Measurements from ENCODE around the gene RGS7.
"Not testable (repeated sequence)": the region's sequence is repeated elsewhere in the genome, so short reads cannot be mapped to it uniquely, and the experiment has no call there.

Gene RGS7

GRCh38 chr1:241203817-241204216 is 153.2 kb downstream of the RGS7 start:
- DNase-seq: no peak

GRCh38 chr1:241202401-241202800 is 154.6 kb downstream of the RGS7 start:
- no peak for DNase-seq

GRCh38 chr1:241186716-241187115 is 170.3 kb downstream of the RGS7 start:
- DNase-seq: no peak

GRCh38 chr1:241181971-241182370 is 175.0 kb downstream of the RGS7 start:
- DNase-seq: no peak

- no peak for DNase-seq
Measured at GRCh38 chr1:241181471-241181870, 175.5 kb downstream of the RGS7 start.

- no peak for DNase-seq
Measured at GRCh38 chr1:241180569-241180968, 176.4 kb downstream of the RGS7 start.

GRCh38 chr1:241177660-241178059 is 179.3 kb downstream of the RGS7 start:
- no peak for DNase-seq

- no peak for DNase-seq
Measured at GRCh38 chr1:241172486-241172885, 184.5 kb downstream of the RGS7 start.

- DNase-seq: no peak
Measured at GRCh38 chr1:241171991-241172390, 185.0 kb downstream of the RGS7 start.

- DNase-seq: no peak
Measured at GRCh38 chr1:241167121-241167630, 189.8 kb downstream of the RGS7 start.

GRCh38 chr1:241166625-241167024 is 190.4 kb downstream of the RGS7 start:
- DNase-seq: no peak

GRCh38 chr1:241165256-241165655 is 191.7 kb downstream of the RGS7 start:
- DNase-seq: not testable (repeated sequence)

- DNase-seq: no peak
Measured at GRCh38 chr1:241163363-241163762, 193.6 kb downstream of the RGS7 start.

GRCh38 chr1:241161188-241161689 is 195.8 kb downstream of the RGS7 start:
- no peak for DNase-seq

GRCh38 chr1:241157435-241157834 is 199.6 kb downstream of the RGS7 start:
- no peak for DNase-seq

- DNase-seq: no peak
Measured at GRCh38 chr1:241156231-241156965, 200.6 kb downstream of the RGS7 start.

GRCh38 chr1:241145881-241146280 is 211.1 kb downstream of the RGS7 start:
- no peak for DNase-seq

- no peak for DNase-seq
Measured at GRCh38 chr1:241143765-241144442, 213.1 kb downstream of the RGS7 start.

- no peak for DNase-seq
Measured at GRCh38 chr1:241142493-241142892, 214.5 kb downstream of the RGS7 start.

GRCh38 chr1:241141646-241142045 is 215.4 kb downstream of the RGS7 start:
- DNase-seq: not testable (repeated sequence)

- no peak for DNase-seq
Measured at GRCh38 chr1:241140670-241141069, 216.3 kb downstream of the RGS7 start.

GRCh38 chr1:241139047-241139446 is 218.0 kb downstream of the RGS7 start:
- DNase-seq: no peak

- DNase-seq: no peak
Measured at GRCh38 chr1:241138248-241138647, 218.8 kb downstream of the RGS7 start.

GRCh38 chr1:241136389-241136788 is 220.6 kb downstream of the RGS7 start:
- no peak for DNase-seq
